OCI-LY7 (cell line): ENCODE data around the gene UGDH. TPM values are rescaled to one million over a fixed set of nuclear protein-coding genes. Genes with fewer than 3 reads are reported as not detected.

Experiments
- Bru-seq: library from RNA; stranded (reverse); fragments of 400-500 nt; gene quantifications from one replicate; lab custom pipeline; 2021; lab: Mats Ljungman, UMichigan
- BruChase-seq, 2 experiments: library from RNA; stranded (reverse); fragments of 400-500 nt; gene quantifications; one replicate each; lab custom pipeline; 2021; lab: Mats Ljungman, UMichigan
- BruUV-seq: library from RNA; stranded (reverse); fragments of 400-500 nt; replicated peaks from 2 replicates; lab custom pipeline; 2021; lab: Mats Ljungman, UMichigan
- CTCF ChIA-PET: fragments of 300-600 bp; sonication (Branson Sonifier 250); formaldehyde crosslinking; loops from one replicate; lab custom pipeline; 2022; ENCODE audit warnings: antibody characterized with exemption; ENCODE audit not compliant: unreplicated experiment; lab: Charles Lee
- POLR2A ChIA-PET: fragments of 300-600 bp; sonication (Branson Sonifier 250); formaldehyde crosslinking; loops from one replicate; lab custom pipeline; 2022; ENCODE audit warnings: antibody characterized with exemption; lab: Charles Lee
- DNase-seq: peaks from one replicate; pipeline ENCODE4 v3.0.0-alpha.2; 2015; ENCODE audit warnings: low spot score
- H2AFZ ChIP-seq: fragments of 200-600 bp; sonication (generic), shearing (Covaris generic); 2 replicates; pipeline ENCODE4 v1.6.1; 2014; ENCODE audit warnings: mild to moderate bottlenecking, antibody characterized with exemption, low read length, moderate library complexity
- H3K27ac ChIP-seq: fragments of 200-600 bp; sonication (generic); 2 replicates; pipeline ENCODE4 v1.5.1; 2014; ENCODE audit warnings: mixed run types, low read depth, mild to moderate bottlenecking, moderate library complexity, low read length, inconsistent platforms; ENCODE audit not compliant: poor library complexity, severe bottlenecking
- H3K36me3 ChIP-seq: fragments of 200-600 bp; sonication (generic); 2 replicates; pipeline ENCODE4 v1.6.1; 2014; ENCODE audit warnings: mild to moderate bottlenecking, antibody characterized with exemption, low read length, moderate library complexity, mixed read lengths; ENCODE audit not compliant: insufficient read depth
- H3K4me1 ChIP-seq: fragments of 200-600 bp; sonication (generic); 2 replicates; pipeline ENCODE4 v1.5.1; 2014; ENCODE audit warnings: mild to moderate bottlenecking, low read length; ENCODE audit not compliant: insufficient read depth, poor library complexity, severe bottlenecking
- H3K4me2 ChIP-seq: fragments of 200-600 bp; sonication (generic); 2 replicates; pipeline ENCODE4 v1.6.1; 2014; ENCODE audit warnings: mild to moderate bottlenecking, low read length
- H3K4me3 ChIP-seq: fragments of 200-600 bp; sonication (generic); 2 replicates; pipeline ENCODE4 v1.5.1; 2014; ENCODE audit warnings: mild to moderate bottlenecking, low read depth, low read length; ENCODE audit not compliant: poor library complexity, severe bottlenecking
- H3K79me2 ChIP-seq: fragments of 200-600 bp; sonication (generic); 2 replicates; pipeline ENCODE4 v1.6.1; 2016; ENCODE audit warnings: low read depth, mild to moderate bottlenecking, low read length, moderate library complexity, mixed read lengths; ENCODE audit not compliant: insufficient read depth
- H3K9me2 ChIP-seq: fragments of 200-600 bp; sonication (generic); 2 replicates; pipeline ENCODE4 v1.6.1; 2016; ENCODE audit warnings: mild to moderate bottlenecking, low read length, mixed read lengths; ENCODE audit not compliant: insufficient read depth
- H3K9me3 ChIP-seq: fragments of 200-600 bp; sonication (generic); 2 replicates; pipeline ENCODE4 v1.6.1; 2014; ENCODE audit warnings: mild to moderate bottlenecking, mixed run types, low read length, mixed read lengths
- H4K20me1 ChIP-seq: fragments of 200-600 bp; sonication (generic); 2 replicates; pipeline ENCODE4 v1.6.1; 2014; ENCODE audit warnings: mild to moderate bottlenecking, antibody characterized with exemption, low read length, moderate library complexity, mixed read lengths; ENCODE audit not compliant: insufficient read depth
- EZH2phosphoT487 ChIP-seq: fragments of 200-600 bp; sonication (generic); IDR thresholded peaks from 2 replicates; pipeline ENCODE4 v1.6.1; 2018; ENCODE audit warnings: low read depth, borderline replicate concordance, mild to moderate bottlenecking, mixed run types, antibody characterized with exemption, low read length, moderate library complexity, mixed read lengths
- intact Hi-C: fragments of 100-400 bp; cut with micrococcal nuclease; formaldehyde crosslinking; loops from one replicate; pipeline ENCODE4 v1.10.0; 2022; ENCODE audit not compliant: unreplicated experiment
- long read RNA-seq: library from polyadenylated mRNA; stranded (forward); transcript quantifications from one replicate; pipeline ENCODE4 v2.0.0, GENCODE V29; 2022
- total RNA-seq, 2 experiments: library from RNA; depleted of rRNA in 1 of 2; stranded (reverse); fragments of >200 nt in 1 of 2; shearing (Covaris generic) in 1 of 2; gene quantifications; 2 replicates each; pipeline ENCODE4 v1.2.3, GENCODE V29; 2014 to 2022
- TF ChIP-seq, protein P1 (sequence below): fragments of 200-600 bp; sonication (generic); conservative IDR thresholded peaks from 2 replicates; pipeline ENCODE4 v1.5.1; 2014; ENCODE audit warnings: mild to moderate bottlenecking, antibody characterized with exemption, low read length, moderate library complexity, mixed read lengths

Gene UGDH
- total RNA-seq (2014; rRNA removed; shearing (Covaris generic)) (8.1 and 9.8 TPM in 2 replicates), total RNA-seq (2022) (28.6 and 33.6 TPM in 2 replicates), Bru-seq, nascent RNA (percentile 55 among the genes with signal in this experiment), BruChase-seq, experiment 1, labeled RNA remaining after a 6-hour chase (percentile 70 among the genes with signal in this experiment), BruChase-seq, experiment 2, labeled RNA remaining after a 2-hour chase (percentile 66 among the genes with signal in this experiment)
- long read RNA-seq, transcript UGDH-201 (12 exons, 3,216 nt), result major isoform, 71 of 81 reads
- long read RNA-seq, partial matches to known transcripts, result 1 of 81 reads
- long read RNA-seq, other reads (novel, unspliced or antisense), result 7 of 81 reads

GRCh38 chr4:39527296-39528060, at the start of gene UGDH:
Gene UGDH, minus strand, starts transcription at chr4:39527439. Its CDS starts 5,927 bp downstream, at chr4:39521512.
- peak within 1 kb of the TSS; percentile 71 for H2AFZ ChIP-seq
- no peak for TF ChIP-seq EZH2phosphoT487
- TF ChIP-seq, protein P1, sequence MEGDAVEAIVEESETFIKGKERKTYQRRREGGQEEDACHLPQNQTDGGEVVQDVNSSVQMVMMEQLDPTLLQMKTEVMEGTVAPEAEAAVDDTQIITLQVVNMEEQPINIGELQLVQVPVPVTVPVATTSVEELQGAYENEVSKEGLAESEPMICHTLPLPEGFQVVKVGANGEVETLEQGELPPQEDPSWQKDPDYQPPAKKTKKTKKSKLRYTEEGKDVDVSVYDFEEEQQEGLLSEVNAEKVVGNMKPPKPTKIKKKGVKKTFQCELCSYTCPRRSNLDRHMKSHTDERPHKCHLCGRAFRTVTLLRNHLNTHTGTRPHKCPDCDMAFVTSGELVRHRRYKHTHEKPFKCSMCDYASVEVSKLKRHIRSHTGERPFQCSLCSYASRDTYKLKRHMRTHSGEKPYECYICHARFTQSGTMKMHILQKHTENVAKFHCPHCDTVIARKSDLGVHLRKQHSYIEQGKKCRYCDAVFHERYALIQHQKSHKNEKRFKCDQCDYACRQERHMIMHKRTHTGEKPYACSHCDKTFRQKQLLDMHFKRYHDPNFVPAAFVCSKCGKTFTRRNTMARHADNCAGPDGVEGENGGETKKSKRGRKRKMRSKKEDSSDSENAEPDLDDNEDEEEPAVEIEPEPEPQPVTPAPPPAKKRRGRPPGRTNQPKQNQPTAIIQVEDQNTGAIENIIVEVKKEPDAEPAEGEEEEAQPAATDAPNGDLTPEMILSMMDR, result no peak; the same call in 1 of the 2 replicates
- intact Hi-C loops, result loop anchor here (2.0 to 10.0 kb wide), 4 partner anchors 55 to 777 kb away; partner anchors contain the start of genes PDS5A and SMIM14
- DNase-seq, result peak; percentile 95
- CTCF ChIA-PET, result interaction anchor here (0.5 to 1.3 kb wide), 2 partner anchors 99 to 324 kb away, joined by 3 to 4 read pairs; no protein-coding TSS in a partner anchor
- peak within 1 kb of the TSS; percentile 80 for H3K4me3 ChIP-seq
- BruUV-seq, result no TSS peak
- peaks cover 12% of the 10 kb centered on the region; the same call in 1 of the 2 replicates for H3K79me2 ChIP-seq
- H3K36me3 ChIP-seq, result no peaks in the 10 kb centered on the region
- H3K4me1 ChIP-seq, result peaks cover 16% of the 10 kb centered on the region
- H3K4me2 ChIP-seq, result peak within 1 kb of the TSS; percentile 96
- no peak within 1 kb of the TSS for H3K27ac ChIP-seq
- H3K9me3 ChIP-seq, result no peaks in the 10 kb centered on the region
- H3K9me2 ChIP-seq, result no peaks in the 10 kb centered on the region
- POLR2A ChIA-PET, result interaction anchor here (0.6 to 1.2 kb wide), 11 partner anchors 8 to 746 kb away, joined by 3 to 6 read pairs (median 4); partner anchors contain the start of gene UBE2K
- no peaks in the 10 kb centered on the region for H4K20me1 ChIP-seq

- ChIA-PET CTCF (no interaction called here), POLR2A (interaction anchor here (0.6 to 0.9 kb wide), 4 partner anchors 28 to 372 kb away, joined by 3 to 6 read pairs (median 4); no protein-coding TSS in a partner anchor)
- Histone ChIP-seq H3K4me2 (no peak overlapping the region), H3K27ac (no peak overlapping the region), H3K36me3 (no peaks in the 10 kb centered on the region), H3K79me2 (no peaks in the 10 kb centered on the region), H2AFZ (no peak overlapping the region), H3K4me3 (no peak overlapping the region), H3K9me2 (no peaks in the 10 kb centered on the region), H4K20me1 (no peaks in the 10 kb centered on the region), H3K4me1 (no peaks in the 10 kb centered on the region), H3K9me3 (no peaks in the 10 kb centered on the region)
- TF ChIP-seq, protein P1, result no peak
- no peak for TF ChIP-seq EZH2phosphoT487
- DNase-seq, result no peak
- intact Hi-C loops, result no loop called here
- BruUV-seq, result no TSS peak
Observed at GRCh38 chr4:39574946-39575345, 47.7 kb upstream of the UGDH start.
